RCC 7860 (cell line): Measurements from ENCODE around the gene ABHD2.
"Not testable (repeated sequence)": the region's sequence is repeated elsewhere in the genome, so short reads cannot be mapped to it uniquely, and the experiment has no call there.

Experiments
- DNase-seq: peaks from one replicate; pipeline ENCODE4 v3.0.0-alpha.2; 2015; ENCODE audit warnings: low spot score
- FAIRE-seq: peaks from 2 replicates; lab custom pipeline; 2012; peaks lifted over from hg19 to GRCh38; lab: Jason Lieb, UNC

The ABHD2 gene

GRCh38 chr15:89215627-89216026 is 127.4 kb downstream of the ABHD2 start:
- no peak for DNase-seq

GRCh38 chr15:89217031-89217430 is 128.8 kb downstream of the ABHD2 start:
- FAIRE-seq (no peak), DNase-seq (no peak)

More at GRCh38 chr15:89215627-89216026, 127.4 kb downstream of the ABHD2 start:
- no peak for FAIRE-seq

- FAIRE-seq (no peak), DNase-seq (no peak)
Observed at GRCh38 chr15:89217686-89218376, 129.6 kb downstream of the ABHD2 start.

GRCh38 chr15:89218531-89218930 is 130.3 kb downstream of the ABHD2 start:
- FAIRE-seq (no peak), DNase-seq (no peak)

GRCh38 chr15:89221543-89221942 is 133.3 kb downstream of the ABHD2 start, which contains the start of gene RLBP1:
TSS of gene RLBP1 (minus strand) at chr15:89221579. CDS start at chr15:89218975, 2,604 bp downstream.
- no peak for FAIRE-seq
- DNase-seq: no peak

- FAIRE-seq (no peak), DNase-seq (no peak)
Observed at GRCh38 chr15:89225588-89225987, 137.3 kb downstream of the ABHD2 start.

GRCh38 chr15:89226359-89227221 is 138.3 kb downstream of the ABHD2 start:
- DNase-seq (no peak), FAIRE-seq (no peak)

GRCh38 chr15:89227425-89227824 is 139.2 kb downstream of the ABHD2 start:
- no peak for FAIRE-seq

GRCh38 chr15:89230277-89230676 is 142.0 kb downstream of the ABHD2 start:
- DNase-seq: no peak

More at GRCh38 chr15:89227425-89227824, 139.2 kb downstream of the ABHD2 start:
- DNase-seq: no peak

GRCh38 chr15:89231832-89232231 is 143.6 kb downstream of the ABHD2 start:
- DNase-seq (no peak), FAIRE-seq (no peak)

More at GRCh38 chr15:89230277-89230676, 142.0 kb downstream of the ABHD2 start:
- FAIRE-seq: no peak

GRCh38 chr15:89239883-89240810 is 151.9 kb downstream of the ABHD2 start:
- not testable (repeated sequence) for FAIRE-seq, DNase-seq

GRCh38 chr15:89243046-89243690 is 154.9 kb downstream of the ABHD2 start:
- no peak for FAIRE-seq

GRCh38 chr15:89243691-89244573 is 155.7 kb downstream of the ABHD2 start, which contains the start of gene FANCI:
TSS of gene FANCI (plus strand) at chr15:89243979. CDS start at chr15:89247648, 3,669 bp downstream.
- FAIRE-seq: no peak
- DNase-seq: peak; percentile 79

More at GRCh38 chr15:89243046-89243690, 154.9 kb downstream of the ABHD2 start:
- no peak for DNase-seq

- DNase-seq (no peak), FAIRE-seq (no peak)
Observed at GRCh38 chr15:89244574-89244903, 156.3 kb downstream of the ABHD2 start.

- FAIRE-seq (no peak), DNase-seq (no peak)
Observed at GRCh38 chr15:89247446-89247845, 159.2 kb downstream of the ABHD2 start.

- no peak for DNase-seq
- no peak for FAIRE-seq
Observed at GRCh38 chr15:89248584-89248983, 160.3 kb downstream of the ABHD2 start.

GRCh38 chr15:89250142-89250541 is 161.9 kb downstream of the ABHD2 start:
- DNase-seq, FAIRE-seq: not testable (repeated sequence)
